GM19395 (cell line): Measurements from ENCODE around the gene PCDHGA1.
A peak's percentile ranks its signal among the peaks of the same experiment; 100 is the strongest.

Experiments
- ATAC-seq: cut with Tn5 transposase; IDR thresholded peaks from one replicate; pipeline ENCODE4 v1.9.1; 2021; ENCODE audit warnings: mild to moderate bottlenecking, moderate library complexity; ENCODE audit not compliant: unreplicated experiment

The PCDHGA1 gene

DNA sequence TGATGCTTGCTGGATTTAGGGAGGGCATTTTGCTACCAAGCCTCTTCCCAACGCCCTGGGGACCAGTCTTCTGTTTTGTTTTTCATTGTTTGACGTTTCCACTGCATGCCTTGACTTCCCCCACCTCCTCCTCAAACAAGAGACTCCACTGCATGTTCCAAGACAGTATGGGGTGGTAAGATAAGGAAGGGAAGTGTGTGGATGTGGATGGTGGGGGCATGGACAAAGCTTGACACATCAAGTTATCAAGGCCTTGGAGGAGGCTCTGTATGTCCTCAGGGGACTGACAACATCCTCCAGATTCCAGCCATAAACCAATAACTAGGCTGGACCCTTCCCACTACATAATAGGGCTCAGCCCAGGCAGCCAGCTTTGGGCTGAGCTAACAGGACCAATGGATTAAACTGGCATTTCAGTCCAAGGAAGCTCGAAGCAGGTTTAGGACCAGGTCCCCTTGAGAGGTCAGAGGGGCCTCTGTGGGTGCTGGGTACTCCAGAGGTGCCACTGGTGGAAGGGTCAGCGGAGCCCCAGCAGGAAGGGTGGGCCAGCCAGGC is 181.5 kb downstream of the PCDHGA1 start:
- no peak for ATAC-seq

DNA sequence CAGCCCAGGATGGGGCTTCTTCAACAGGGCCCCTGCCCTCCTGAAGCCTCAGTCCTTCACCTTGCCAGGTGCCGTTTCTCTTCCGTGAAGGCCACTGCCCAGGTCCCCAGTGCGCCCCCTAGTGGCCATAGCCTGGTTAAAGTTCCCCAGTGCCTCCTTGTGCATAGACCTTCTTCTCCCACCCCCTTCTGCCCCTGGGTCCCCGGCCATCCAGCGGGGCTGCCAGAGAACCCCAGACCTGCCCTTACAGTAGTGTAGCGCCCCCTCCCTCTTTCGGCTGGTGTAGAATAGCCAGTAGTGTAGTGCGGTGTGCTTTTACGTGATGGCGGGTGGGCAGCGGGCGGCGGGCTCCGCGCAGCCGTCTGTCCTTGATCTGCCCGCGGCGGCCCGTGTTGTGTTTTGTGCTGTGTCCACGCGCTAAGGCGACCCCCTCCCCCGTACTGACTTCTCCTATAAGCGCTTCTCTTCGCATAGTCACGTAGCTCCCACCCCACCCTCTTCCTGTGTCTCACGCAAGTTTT is 182.1 kb downstream of the PCDHGA1 start:
- ATAC-seq = no peak

DNA sequence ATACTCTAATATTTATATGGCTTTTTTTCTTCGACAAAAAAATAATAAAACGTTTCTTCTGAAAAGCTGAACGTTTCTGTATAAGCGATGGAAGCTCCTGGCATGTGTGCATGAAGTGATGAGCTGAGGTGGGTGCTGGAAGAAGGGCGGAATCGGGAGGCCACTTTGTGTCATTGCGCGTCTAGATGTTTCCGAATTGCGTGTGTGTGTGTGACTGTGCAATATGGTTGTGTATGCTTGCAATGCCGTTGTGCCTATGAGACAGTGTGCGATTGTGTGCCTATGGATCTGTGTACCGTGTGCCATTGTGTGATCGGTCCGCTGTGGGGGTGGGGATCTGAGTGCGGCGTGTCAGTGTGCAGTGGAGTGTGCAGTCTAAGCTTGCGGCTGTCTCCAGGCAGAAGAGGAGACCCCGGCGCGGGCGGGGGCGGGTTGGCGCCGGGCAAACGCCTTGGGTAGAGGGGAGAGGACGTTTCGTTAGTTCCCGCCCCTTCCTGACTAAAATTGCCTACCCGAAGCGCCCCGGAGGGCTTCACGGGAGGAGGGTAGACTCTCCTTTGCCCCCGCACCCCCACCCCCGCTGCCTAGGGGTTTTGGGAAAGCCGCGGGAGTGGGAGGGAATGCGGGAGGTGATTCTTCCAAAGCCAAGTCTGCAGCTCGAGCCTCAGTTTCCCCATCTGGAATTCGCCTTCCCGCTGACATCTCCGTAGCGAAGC is 182.8 kb downstream of the PCDHGA1 start:
- no peak for ATAC-seq

DNA sequence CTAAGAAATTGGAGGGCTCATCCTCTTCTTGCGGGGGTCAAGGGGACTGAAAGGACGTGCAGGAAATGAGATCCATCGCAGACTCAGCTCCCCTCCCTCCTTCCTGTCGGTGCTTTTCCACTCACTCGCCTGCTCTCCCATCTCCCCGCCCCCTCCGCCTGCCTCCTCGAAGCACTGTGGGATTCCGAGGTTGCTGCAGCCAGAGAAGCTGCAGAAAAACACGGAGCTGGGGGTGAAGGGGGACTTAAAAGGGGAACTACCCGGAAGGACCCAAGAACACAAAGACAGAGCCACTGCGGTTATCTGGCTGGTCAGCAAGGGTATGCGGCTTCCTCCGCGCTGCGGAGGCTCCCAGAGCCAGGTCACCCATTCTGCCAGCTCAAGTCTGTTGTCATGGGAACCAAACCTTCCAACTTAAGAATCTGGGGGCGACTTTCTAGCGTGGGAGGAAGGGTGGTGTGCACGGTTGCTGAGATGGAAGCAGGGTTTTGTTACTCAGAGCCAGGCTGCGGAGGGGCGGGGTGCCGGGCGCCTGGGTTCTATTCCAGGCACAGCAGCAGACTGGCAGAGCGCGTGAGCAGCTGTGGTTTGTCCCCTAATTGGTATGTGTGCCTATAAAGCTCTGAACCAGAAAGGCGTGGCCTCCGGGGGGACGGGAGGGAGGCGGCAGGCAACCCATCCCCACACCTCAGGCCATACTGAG is 183.5 kb downstream of the PCDHGA1 start:
- ATAC-seq = peak; percentile 23

DNA sequence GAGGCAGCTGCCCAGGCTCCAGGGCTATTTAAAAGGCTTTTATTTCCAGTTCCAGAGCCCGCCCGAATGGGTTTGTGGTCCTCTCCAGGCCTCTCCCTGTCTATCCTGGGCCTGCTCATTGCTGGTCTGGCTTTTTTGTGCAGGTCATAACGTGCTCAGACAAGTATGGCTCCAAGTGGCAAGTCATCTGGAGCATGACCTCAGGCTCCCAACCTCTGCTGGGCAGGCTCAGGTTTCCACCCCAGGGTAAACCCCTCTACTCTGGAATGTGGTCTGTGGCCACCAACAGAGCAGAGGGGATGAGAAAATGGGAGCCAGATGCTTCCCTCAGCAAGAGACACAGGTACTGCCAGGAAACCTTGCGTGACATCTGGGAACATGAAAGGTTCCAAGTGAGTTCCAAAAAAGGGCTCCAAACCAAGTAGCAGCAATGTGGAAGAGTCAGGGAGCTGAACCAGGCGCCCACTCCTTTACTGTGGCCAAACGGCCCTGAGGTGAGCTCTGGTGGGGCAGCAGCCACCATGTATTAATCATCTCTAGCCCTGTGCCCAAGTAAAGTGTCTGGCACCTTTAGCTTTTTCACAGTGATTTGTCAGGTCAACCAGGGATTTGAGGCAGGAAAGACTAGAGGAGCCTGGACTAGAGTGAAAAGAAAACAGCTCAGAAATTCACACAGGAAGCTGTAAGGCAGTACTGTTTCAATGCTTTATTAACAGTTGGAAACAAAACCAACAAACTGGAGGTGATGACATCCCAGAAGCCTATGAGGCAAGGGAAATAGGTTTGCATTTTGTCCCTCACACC is 184.2 kb downstream of the PCDHGA1 start:
- no peak for ATAC-seq

DNA sequence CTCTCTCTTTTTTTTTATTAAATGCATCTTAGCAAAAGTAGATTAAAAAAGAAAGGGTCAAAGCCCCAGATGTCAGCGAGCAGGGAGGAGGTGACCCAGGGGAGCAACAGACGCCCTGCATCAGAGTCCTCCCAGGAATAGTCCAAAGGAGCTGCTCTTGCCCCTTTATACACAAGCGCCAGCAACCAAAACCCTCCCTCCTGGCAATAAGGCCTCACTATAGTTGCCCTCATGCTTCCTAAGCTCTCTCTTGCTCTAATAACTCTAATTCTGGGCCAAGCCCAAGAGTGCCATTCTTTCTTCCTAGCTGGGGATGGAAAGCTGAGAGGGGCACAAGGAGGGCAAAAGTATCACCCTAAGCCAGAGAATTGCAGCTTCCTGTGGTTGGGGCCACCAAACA is 184.8 kb downstream of the PCDHGA1 start:
- ATAC-seq = no peak

DNA sequence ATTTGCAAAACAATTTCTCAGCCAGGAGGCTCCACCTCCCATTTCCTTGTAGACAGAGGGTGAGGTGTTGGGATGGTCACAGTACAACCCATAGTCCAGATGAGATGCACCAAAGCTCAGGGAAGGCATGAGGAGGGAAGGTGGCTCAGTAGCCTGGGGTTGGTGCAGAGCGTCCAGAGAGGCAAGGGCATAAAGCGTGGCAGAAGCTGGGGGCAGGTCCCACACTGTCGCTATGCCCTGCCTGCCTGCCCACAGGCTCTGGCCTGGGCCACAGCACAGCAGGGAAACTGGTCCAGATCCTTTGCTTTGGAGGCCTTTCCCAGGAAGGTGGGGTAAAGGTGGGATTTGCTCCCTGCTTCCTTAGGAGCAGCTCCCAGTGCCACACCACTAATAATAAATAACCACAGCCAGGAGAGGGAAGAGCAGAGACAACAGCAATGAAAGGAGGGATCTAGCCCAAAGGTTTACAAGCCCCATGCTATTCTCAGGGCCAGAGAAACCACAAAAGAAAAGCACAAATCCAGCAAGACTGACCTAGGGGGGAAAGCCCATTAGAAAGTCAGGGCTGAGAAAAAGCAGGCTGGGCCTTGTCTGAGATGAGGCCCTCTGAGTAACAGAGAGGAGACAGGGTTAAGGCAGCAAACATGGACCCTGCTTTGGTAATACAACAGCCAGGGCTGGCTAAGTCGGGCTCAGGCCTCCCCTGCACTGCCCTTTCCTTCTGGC is 185.8 kb downstream of the PCDHGA1 start:
- no peak for ATAC-seq

DNA sequence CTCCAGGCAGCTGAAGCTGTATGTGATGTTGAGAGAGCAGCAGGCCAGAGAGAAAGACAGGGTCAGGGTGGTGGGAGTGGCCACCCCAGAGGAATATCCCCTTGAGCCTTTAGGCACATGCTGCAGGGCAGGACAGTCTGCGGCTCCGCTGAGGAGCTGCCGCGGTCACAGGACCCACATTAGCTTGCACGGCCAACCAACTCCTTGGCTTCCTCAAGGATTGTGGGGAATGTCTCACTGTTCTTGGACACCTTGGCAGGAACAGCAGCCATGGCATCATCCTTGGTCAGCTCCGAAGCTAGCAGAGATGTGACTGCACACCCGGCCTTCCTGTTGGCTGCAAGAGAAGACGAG is 186.3 kb downstream of the PCDHGA1 start:
- no peak for ATAC-seq

DNA sequence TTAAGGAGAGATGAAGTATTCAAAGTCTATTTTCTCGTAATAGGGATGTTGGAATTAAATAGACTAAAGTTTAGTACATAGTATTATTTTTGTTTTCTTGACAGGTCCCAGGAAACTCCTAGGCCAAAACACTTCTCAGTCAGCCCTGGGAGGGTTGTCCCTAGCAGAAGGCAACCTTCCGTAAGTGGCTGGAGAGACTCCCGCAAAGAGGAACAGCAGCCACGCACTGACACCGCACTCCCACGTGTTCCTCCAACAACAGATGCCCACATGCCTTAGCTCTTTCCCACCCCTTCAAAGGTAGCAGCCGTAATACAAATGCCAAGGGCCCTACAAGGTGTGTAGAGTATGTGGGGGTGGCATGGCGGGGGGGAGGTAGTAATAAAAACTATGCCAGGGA is 187.0 kb downstream of the PCDHGA1 start:
- no peak for ATAC-seq

DNA sequence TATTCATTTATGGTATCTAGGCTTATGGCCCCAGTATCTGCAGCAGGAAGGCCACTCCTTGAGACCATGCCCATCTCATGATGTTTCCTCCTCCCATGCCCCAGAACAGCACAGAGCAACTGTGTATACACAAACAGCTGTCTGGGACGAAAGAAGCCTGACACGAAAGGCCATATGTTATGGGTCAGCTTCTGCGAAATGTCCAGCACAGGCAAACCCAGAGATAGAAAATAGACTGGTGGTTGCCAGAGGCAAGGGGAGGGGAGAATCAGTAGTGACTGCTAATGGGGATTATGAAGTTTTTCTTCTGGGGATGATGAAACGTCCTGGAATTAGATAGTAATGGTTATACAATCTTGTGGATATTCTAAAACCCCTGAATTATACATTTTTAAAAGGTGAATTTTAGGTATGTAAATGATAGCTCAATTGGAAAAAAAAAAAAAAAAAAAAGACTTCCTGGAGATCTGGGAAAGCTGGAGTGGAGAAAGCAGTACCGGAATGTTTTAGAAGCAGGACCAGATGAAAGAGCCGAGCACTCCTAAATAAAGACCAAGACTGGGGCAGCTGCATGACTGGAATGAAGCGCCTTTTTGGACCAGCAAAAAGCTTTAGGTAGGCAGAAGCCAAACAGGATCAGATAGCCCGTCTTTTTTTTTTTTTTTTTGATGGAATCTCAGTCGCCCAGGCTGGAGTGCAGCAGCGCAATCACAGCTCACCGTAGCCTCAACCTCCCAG is 187.7 kb downstream of the PCDHGA1 start:
- ATAC-seq = no peak

DNA sequence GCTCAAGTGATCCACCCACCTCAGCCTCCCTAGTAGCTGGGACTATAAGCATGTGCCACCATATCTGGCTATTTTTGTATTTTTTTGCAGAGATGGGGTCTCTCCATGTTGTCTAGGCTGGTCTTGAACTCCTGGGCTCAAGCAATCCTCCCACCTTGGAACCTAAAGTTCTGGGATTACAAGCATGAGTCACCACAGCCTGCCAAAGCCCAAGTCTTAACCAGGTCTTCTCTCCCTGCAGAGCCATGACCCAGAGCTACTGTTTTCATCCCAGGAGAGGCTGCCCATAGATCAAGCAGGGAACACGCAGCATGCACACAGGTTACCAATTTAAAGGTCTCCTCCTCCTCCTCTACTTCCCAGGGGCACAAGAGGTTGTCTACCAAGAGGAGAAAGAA is 188.3 kb downstream of the PCDHGA1 start:
- no peak for ATAC-seq

DNA sequence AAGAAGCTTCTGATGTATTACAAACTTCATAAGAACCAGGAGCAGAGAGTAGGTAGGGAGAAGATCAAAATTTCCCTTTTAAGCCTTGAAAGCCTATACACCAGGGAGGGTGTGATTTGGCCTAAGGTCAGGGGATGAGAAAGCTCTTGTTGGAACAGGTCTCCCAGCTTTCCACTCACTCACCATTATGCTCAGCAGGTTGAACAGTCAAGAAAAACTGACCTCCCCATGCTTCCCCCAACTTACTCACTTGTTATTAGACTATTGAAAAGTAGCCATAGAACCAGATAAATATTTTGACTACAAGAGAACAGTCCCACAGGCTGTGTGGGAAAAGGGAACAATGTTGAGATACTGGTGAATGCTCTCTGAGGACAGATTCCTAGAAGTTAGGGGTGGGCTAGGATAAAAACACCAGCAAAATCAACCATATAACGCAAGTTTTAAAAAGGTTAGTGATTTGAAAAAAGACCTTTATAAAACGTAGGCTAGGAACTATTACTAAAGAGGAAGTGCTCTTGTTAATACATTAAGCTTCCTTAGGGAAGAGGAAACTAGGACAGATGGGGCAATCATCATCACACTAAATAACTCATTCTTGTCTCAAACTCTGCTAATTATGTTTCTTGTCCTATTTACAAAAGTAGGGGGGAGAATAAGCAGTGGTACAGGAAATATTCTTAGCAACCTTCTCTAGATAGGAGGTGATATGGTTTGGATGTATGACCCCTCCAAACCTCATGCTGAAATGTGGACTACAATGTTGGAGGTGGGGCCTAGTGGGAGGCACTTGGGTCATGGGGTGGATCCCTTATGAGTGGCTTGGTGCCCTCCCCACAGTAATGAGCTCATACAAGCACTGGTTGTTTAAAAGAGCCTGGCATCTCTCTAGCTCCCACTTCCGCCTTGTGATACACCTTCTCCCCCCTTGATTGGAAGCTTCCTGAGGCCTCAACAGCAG is 189.6 kb downstream of the PCDHGA1 start:
- ATAC-seq = no peak

DNA sequence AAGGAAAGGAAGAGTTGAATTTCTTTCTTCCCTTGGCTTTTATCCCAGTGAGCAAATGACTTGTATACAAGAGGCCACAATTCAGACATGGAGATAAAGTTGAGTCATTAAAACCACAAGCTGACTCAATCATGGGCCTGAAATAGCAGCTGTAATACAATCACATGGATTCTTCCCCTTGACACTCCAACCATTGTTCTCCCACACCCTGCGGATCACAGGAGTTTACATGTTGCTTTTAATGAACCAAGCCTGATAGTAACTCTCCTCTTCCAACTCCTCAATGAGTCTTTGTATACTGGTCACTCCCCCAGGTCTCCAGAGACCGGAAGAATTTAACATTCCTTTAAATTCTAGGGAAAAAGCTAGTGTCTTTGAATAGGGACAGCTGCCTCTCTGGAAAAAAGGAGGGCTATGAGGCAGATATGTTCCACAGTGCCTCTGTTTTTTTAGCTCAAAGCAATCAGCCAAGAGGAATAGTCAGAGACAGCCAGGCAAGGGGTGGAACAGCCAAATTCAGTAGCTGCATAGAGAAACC is 191.0 kb downstream of the PCDHGA1 start:
- ATAC-seq = no peak

DNA sequence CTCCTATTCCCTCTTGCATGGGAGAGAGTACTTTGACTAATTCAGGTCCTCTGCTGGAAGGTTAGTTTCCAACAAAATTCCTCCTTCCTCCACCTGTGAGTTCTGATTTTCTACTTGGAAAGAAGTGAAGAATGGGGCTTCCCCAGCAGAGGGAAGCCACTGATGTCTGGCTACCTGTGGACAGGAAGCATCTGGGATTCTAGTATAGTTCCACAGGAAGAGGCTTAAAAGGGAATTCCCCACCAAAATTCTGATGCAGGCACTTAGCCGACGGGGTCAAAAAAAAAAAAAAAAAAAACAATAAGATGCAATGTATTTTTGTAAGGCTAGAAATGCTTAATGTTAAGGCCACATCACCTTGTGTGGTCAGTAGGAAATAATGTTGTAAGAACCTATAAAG is 192.0 kb downstream of the PCDHGA1 start:
- no peak for ATAC-seq

DNA sequence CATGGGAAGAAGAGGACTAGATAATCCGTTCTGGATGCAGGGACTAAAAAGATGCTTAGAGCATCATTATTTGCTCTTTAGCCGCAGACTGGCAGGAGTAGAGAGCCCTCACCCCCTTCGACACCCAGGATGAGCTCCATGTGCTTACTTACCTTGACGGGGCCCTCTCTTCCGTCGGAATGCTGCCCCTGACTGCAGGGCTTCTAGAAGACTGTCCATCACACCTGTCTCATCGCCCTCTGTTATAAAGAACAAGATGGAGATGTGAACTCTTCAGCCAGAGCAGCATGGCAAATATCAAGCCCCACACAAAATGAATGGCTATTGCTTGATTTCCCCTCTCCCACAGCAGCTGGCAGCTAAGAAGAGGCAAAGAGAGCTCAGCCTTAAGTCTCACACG is 193.7 kb downstream of the PCDHGA1 start:
- ATAC-seq = no peak

DNA sequence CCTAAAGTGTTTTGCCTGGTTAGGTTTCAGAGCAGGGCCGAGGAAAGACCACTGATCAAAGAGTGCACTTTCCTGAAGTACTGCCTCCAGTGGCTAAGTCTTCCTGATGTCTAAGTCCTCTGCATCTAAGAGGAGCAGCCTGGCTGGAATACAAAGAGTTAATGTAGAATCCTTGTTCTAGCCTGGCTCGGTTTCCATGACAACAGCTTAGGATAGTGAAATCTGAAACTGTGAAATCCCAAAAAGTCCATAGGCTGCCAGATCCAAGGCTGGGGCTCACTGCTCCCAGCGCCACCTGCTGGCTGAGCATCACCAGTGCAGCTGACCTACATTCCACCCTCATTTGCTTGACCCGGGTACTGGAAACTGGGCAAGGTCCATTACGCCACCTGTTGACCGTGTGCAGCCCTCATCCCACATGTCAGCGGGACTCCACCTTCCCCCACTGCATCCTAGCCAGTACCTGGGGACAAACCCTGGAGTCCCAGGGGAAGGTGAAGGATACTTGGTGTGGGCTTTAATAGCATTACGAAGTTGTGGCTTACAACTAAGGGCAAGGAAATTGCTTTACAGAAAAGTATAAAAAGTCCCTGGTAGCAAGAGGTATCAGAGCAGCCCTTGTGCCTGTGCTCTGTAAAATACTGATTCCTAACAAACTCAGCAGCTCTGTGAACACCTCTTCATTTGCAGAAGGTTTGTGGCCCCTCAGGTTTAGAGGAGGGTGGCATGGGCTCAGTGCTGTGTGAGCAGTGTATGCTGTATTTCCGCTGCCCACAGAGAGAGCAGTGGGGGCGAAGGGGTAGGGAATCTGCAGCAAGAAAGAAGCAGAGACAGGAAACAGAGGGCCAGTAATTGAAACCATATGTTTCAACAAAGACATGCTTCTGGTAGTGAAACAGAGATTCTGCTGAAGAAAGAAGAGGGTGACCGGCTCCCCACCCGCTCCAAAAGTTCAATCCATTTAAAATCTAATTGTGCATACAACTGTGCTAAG is 194.6 kb downstream of the PCDHGA1 start:
- ATAC-seq = peak; percentile 73

DNA sequence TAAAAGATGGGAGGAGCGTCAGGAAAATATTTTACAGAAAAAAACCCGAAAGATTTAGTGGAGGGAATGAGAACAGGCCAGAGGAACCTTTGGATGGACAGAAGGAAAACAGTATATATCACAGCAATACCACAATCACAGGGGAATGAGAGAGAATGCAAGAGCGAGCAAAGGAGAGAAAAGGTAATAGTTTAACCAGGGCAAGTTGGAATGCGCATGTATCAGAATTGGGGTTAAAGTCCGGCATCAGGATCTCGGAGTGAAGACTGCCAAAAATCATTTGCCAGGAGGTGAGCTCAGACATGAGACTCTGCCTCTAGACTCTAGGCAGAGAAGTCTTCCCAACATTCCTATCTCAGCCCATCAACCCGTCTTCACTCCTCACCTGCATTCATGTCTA is 195.3 kb downstream of the PCDHGA1 start:
- no peak for ATAC-seq
